GM23338 (cell line): Measurements from ENCODE around the gene CSTPP1. TPM values are rescaled to one million over a fixed set of nuclear protein-coding genes. Genes with fewer than 3 reads are reported as not detected.
"Not testable (repeated sequence)": the region's sequence is repeated elsewhere in the genome, so short reads cannot be mapped to it uniquely, and the experiment has no call there.

Source experiments
- ATAC-seq: fragments of 200-7000 bp; cut with Tn5 transposase; 3 replicates; pipeline ENCODE4 v1.9.1; 2020
- DNase-seq: peaks from one replicate; pipeline ENCODE4 v3.0.0-alpha.2; 2015; ENCODE audit warnings: low spot score
- H2AFZ ChIP-seq: fragments of 200-600 bp; sonication (generic); 2 replicates; pipeline ENCODE4 v1.8.0; 2016; ENCODE audit warnings: antibody characterized with exemption, mild to moderate bottlenecking, moderate library complexity
- H3F3A ChIP-seq: fragments of 200-600 bp; sonication (generic); replicated peaks from 2 replicates; pipeline ENCODE4 v1.8.0; 2017; ENCODE audit warnings: antibody characterized with exemption, mixed run types, low read depth
- H3K27ac ChIP-seq: fragments of 200-600 bp; sonication (generic); 2 replicates; pipeline ENCODE4 v1.6.1; 2016; ENCODE audit warnings: low read depth
- H3K27me3 ChIP-seq: fragments of 200-600 bp; sonication (generic); 2 replicates; pipeline ENCODE4 v1.8.0; 2016; ENCODE audit warnings: mild to moderate bottlenecking, mixed run types, moderate library complexity; ENCODE audit not compliant: insufficient read depth
- H3K36me3 ChIP-seq: fragments of 200-600 bp; sonication (generic); 2 replicates; pipeline ENCODE4 v1.8.0; 2016; ENCODE audit warnings: mild to moderate bottlenecking; ENCODE audit not compliant: insufficient read depth
- H3K4me1 ChIP-seq: fragments of 200-600 bp; sonication (generic); 2 replicates; pipeline ENCODE4 v1.8.0; 2016; ENCODE audit warnings: mild to moderate bottlenecking, moderate library complexity; ENCODE audit not compliant: insufficient read depth
- H3K4me2 ChIP-seq: fragments of 200-600 bp; sonication (generic); 2 replicates; pipeline ENCODE4 v1.7.1; 2017; ENCODE audit warnings: mixed run types
- H3K4me3 ChIP-seq: fragments of 200-600 bp; sonication (generic); 2 replicates; pipeline ENCODE4 v1.6.1; 2016; ENCODE audit warnings: mixed run types
- H3K79me2 ChIP-seq: fragments of 200-600 bp; sonication (generic); replicated peaks from 2 replicates; pipeline ENCODE4 v1.8.0; 2017; ENCODE audit warnings: mild to moderate bottlenecking; ENCODE audit not compliant: insufficient read depth
- H3K9me2 ChIP-seq: fragments of 200-600 bp; sonication (generic); 2 replicates; pipeline ENCODE4 v1.8.0; 2017; ENCODE audit not compliant: insufficient read depth
- H4K20me1 ChIP-seq: fragments of 200-600 bp; sonication (generic); replicated peaks from 2 replicates; pipeline ENCODE4 v1.8.0; 2017; ENCODE audit warnings: mild to moderate bottlenecking; ENCODE audit not compliant: insufficient read depth
- H3K27ac Mint-ChIP-seq: 2 replicates; pipeline ENCODE4 v1.8.0; 2020; ENCODE audit warnings: inconsistent platforms, mild to moderate bottlenecking, moderate library complexity, mixed read lengths
- H3K27me3 Mint-ChIP-seq: 3 replicates; pipeline ENCODE4 v1.8.0; 2022; ENCODE audit warnings: low read depth, mild to moderate bottlenecking, moderate library complexity, mixed read lengths, inconsistent platforms; ENCODE audit not compliant: insufficient read depth, poor library complexity
- H3K36me3 Mint-ChIP-seq: 3 replicates; pipeline ENCODE4 v1.8.0; 2021; ENCODE audit warnings: low read depth, mild to moderate bottlenecking, inconsistent platforms, moderate library complexity, mixed read lengths
- H3K4me1 Mint-ChIP-seq: 3 replicates; pipeline ENCODE4 v1.8.0; 2020; ENCODE audit warnings: mild to moderate bottlenecking, inconsistent platforms, mixed read lengths
- H3K4me3 Mint-ChIP-seq: 3 replicates; pipeline ENCODE4 v1.8.0; 2021; ENCODE audit warnings: moderate library complexity, mild to moderate bottlenecking, inconsistent platforms, mixed read lengths
- H3K9me3 Mint-ChIP-seq: 3 replicates; pipeline ENCODE4 v1.8.0; 2020; ENCODE audit warnings: moderate library complexity, mild to moderate bottlenecking, inconsistent platforms, mixed read lengths
- CTCF ChIP-seq, 2 experiments: fragments of 200-600 bp in 1 of 2; sonication (generic) in 1 of 2; conservative IDR thresholded peaks; 2 replicates each; pipeline versions ENCODE4 v1.5.1 to v1.6.1; 2016 to 2017; ENCODE audit warnings: antibody characterized with exemption in 2 of 2, low read depth in 2 of 2, mild to moderate bottlenecking in 2 of 2, moderate library complexity in 1 of 2
- JUNB ChIP-seq: IDR thresholded peaks from one replicate; pipeline ENCODE4 v1.6.1; 2016; ENCODE audit warnings: antibody characterized with exemption; ENCODE audit not compliant: unreplicated experiment
- STAT1 ChIP-seq: IDR thresholded peaks from one replicate; pipeline ENCODE4 v1.6.1; 2016; ENCODE audit warnings: antibody characterized with exemption; ENCODE audit not compliant: unreplicated experiment
- ZNF462 ChIP-seq: fragments of 250-450 bp; sonication (Bioruptor Pico); IDR thresholded peaks from 2 replicates; pipeline ENCODE4 v1.5.0; 2020; ENCODE audit warnings: mild to moderate bottlenecking, moderate library complexity
- polyA plus RNA-seq: library from polyadenylated mRNA; unstranded; fragments of >200 nt; fragmentation: Nextera tagmentation; extraction: Ambion mirVana; gene quantifications from 2 replicates; pipeline ENCODE4 v1.2.1, GENCODE V29; 2016
- total RNA-seq: library from RNA; depleted of rRNA; stranded (reverse); fragments of >200 nt; shearing (Covaris generic); gene quantifications from 2 replicates; pipeline ENCODE4 v1.2.3, GENCODE V29; 2014

Gene CSTPP1
- total and polyA plus RNA-seq, 2 experiments from 2014 or later = 23.5 to 42.6 TPM

DNA sequence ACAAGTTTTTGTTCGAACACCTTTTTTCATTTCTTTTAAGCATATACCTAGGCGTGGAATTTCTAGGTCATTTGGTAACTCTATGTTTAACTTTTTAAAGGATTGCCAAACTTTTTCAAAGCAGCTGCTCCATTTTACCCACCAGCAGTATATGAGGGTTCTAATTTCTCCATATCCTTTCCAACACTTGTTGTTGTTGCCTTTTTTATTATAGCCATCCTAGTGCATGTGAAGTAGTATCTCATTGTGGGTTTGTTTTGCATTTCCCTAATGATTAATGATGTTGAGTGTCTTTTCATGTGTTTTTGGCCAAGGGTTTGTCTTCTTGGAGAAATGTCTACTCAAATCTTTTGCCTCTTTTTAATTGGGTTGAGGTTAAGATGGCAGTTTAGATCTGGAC lies 24.5 kb downstream of the CSTPP1 start (continued):
- TF ChIP-seq ZNF462 (CRISPR knock-in tag) (no peak), STAT1 (no peak), JUNB (no peak), CTCF (conservative IDR thresholded peaks at IDR 0.05; ENCODE audit: low read depth in 2 of 2) (no peak)

- H3K36me3 ChIP-seq, H4K20me1 ChIP-seq, H3K27me3 ChIP-seq, DNase-seq, H3K4me1 ChIP-seq, H3K9me3 Mint-ChIP-seq, H3F3A ChIP-seq, H3K4me1 Mint-ChIP-seq, H3K27me3 Mint-ChIP-seq, H3K9me2 ChIP-seq, H3K27ac Mint-ChIP-seq, H3K4me2 ChIP-seq, H3K79me2 ChIP-seq, ATAC-seq, H3K4me3 Mint-ChIP-seq, H2AFZ ChIP-seq, H3K27ac ChIP-seq, H3K4me3 ChIP-seq: not testable (repeated sequence)
- H3K36me3 Mint-ChIP-seq = peaks cover 29% of the 10 kb centered on the region
Observed at GRCh38 chr11:46961886-46962285, 25.3 kb downstream of the CSTPP1 start.
